ENCODE results near the gene MUC3A. TPM values are rescaled to one million over a fixed set of nuclear protein-coding genes. Genes with fewer than 3 reads are reported as not detected.

The MUC3A gene
- total RNA-seq, 1 experiment from 2014 or later: 29.2 TPM

DNA sequence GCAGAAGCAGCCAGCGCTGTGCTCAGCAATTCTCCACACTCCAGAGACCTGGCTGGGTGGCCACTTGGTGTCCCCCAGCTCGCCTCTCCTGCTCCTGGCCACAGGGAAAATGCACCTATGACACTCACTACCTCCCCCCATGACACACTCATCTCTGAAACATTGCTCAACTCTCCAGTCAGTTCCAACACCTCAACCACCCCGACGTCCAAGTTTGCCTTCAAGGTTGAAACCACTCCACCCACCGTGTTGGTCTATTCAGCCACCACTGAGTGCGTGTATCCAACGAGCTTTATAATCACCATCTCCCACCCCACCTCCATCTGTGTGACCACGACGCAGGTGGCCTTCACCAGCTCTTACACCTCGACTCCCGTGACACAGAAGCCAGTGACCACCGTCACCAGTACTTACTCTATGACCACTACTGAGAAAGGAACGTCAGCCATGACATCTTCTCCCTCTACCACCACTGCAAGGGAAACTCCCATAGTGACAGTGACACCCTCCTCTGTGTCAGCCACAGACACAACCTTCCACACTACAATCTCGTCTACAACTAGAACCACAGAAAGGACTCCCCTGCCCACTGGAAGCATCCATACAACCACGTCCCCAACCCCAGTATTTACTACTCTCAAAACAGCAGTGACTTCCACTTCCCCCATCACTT is 2.7 kb downstream of the MUC3A start:
- Histone ChIP-seq H2BK5ac (ENCODE audit: insufficient read length, low read length) (no peak overlapping the region), H4K91ac (ENCODE audit: insufficient read length, low read depth, low read length) (no peak overlapping the region), H2BK120ac (ENCODE audit: low read depth, low read length, poor library complexity, severe bottlenecking) (no peak overlapping the region), H2AFZ (ENCODE audit: low read length) (no peak overlapping the region), H3T11ph (ENCODE audit: low read length) (no peak overlapping the region), H2BK20ac (ENCODE audit: low read depth, low read length, poor library complexity, severe bottlenecking) (no peak overlapping the region), H3K79me2 (ENCODE audit: insufficient read depth, low read length) (no peaks in the 10 kb centered on the region), H3K9ac (ENCODE audit: extremely low read depth, insufficient read length, low read length) (no peak overlapping the region), H3K23me2 (ENCODE audit: insufficient read length, low read depth, low read length, poor library complexity, severe bottlenecking) (no peaks in the 10 kb centered on the region), H3K18ac (ENCODE audit: insufficient read length, low read depth, low read length) (no peak overlapping the region), H4K20me1 (ENCODE audit: control insufficient read depth, insufficient read depth, insufficient read length) (no peaks in the 10 kb centered on the region), H3K4me1 (ENCODE audit: insufficient read depth, low read length) (peaks cover 8% of the 10 kb centered on the region; the same call in 1 of the 2 replicates), H3K27me3 (ENCODE audit: insufficient read depth, low read length) (no peaks in the 10 kb centered on the region), H3K27ac (ENCODE audit: insufficient read length, low read depth, low read length) (no peak overlapping the region), H3K56ac (ENCODE audit: insufficient read length, low read depth, low read length) (no peak overlapping the region), H2BK15ac (ENCODE audit: low read depth, low read length) (no peak overlapping the region), H3K9me3 (ENCODE audit: control insufficient read depth, low read depth, low read length) (no peaks in the 10 kb centered on the region), H2BK12ac (ENCODE audit: insufficient read length, low read depth, low read length) (no peak overlapping the region), H3K79me1 (ENCODE audit: insufficient read depth, low read depth, low read length, poor library complexity, severe bottlenecking) (no peaks in the 10 kb centered on the region), H4K5ac (ENCODE audit: insufficient read length, low read depth, low read length) (no peak overlapping the region), H3K23ac (ENCODE audit: insufficient read length, low read depth, low read length) (no peak overlapping the region), H3K4ac (ENCODE audit: low read depth, low read length) (no peak overlapping the region), H3K4me2 (ENCODE audit: insufficient read depth, insufficient read length, low read length) (no peak overlapping the region), H2AK5ac (ENCODE audit: insufficient read length, low read length) (no peak overlapping the region), H4K8ac (replicated peaks; ENCODE audit: insufficient read length, low read depth, low read length) (no peak overlapping the region), H3K14ac (ENCODE audit: insufficient read depth, low read length) (no peak overlapping the region)
- WGBS (ENCODE audit: extremely low coverage, insufficient read length, low lambda C conversion rate): no CpG with 5 or more reads among the region's 15 CpGs
- no peak for TF ChIP-seq CTCF (conservative IDR thresholded peaks at IDR 0.05)
- H3K4me1 Mint-ChIP-seq: peaks cover 13 to 18% of the 10 kb centered on the region in 2 experiments
- no peak overlapping the region for H3K27ac Mint-ChIP-seq
- no peaks in the 10 kb centered on the region for H3K9me3 Mint-ChIP-seq
- H3K4me3 Mint-ChIP-seq: no peak overlapping the region
- H3K36me3 Mint-ChIP-seq (ENCODE audit: insufficient read depth in 1 of 3, low read depth in 3 of 3): no peaks in the 10 kb centered on the region
- 0 out of 2 replicates have a peak, but pooled peaks cover 2% of the 10 kb centered on the region for H3K27me3 Mint-ChIP-seq (ENCODE audit: low read depth)
- peak; percentile 46 for DNase-seq

All from H9 (cell line).